Activated CD8-positive, alpha-beta memory T cell treated with anti-CD3 and anti-CD28 coated beads, Interleukin-2, amount 50 U/mL, for 1 hour (primary cell): ENCODE results near the gene MTRFR.
A peak's percentile ranks its signal among the peaks of the same experiment; 100 is the strongest.

Experiments
- DNase-seq: peaks from one replicate; pipeline ENCODE4 v3.0.0-alpha.2; 2020; ENCODE audit errors: extremely low read depth

MTRFR gene

GRCh38 chr12:123270214-123271000, 37.2 kb downstream of the MTRFR start:
- DNase-seq, result no peak

GRCh38 chr12:123271001-123271668, 37.9 kb downstream of the MTRFR start:
- DNase-seq, result peak; percentile 18

- no peak for DNase-seq
Measured at GRCh38 chr12:123273166-123273565, 39.9 kb downstream of the MTRFR start.

- DNase-seq, result no peak
Measured at GRCh38 chr12:123278101-123278627, 44.9 kb downstream of the MTRFR start.

- DNase-seq, result no peak
Measured at GRCh38 chr12:123280971-123281370, 47.7 kb downstream of the MTRFR start.

GRCh38 chr12:123282111-123282510, 48.9 kb downstream of the MTRFR start:
- DNase-seq, result no peak

GRCh38 chr12:123283461-123283860, 50.2 kb downstream of the MTRFR start:
- DNase-seq, result no peak

GRCh38 chr12:123284669-123285068, 51.4 kb downstream of the MTRFR start:
- no peak for DNase-seq

GRCh38 chr12:123286652-123287373, 53.6 kb downstream of the MTRFR start:
- DNase-seq, result no peak

GRCh38 chr12:123288751-123289346, 55.6 kb downstream of the MTRFR start:
- no peak for DNase-seq

- no peak for DNase-seq
Measured at GRCh38 chr12:123289911-123290310, 56.7 kb downstream of the MTRFR start.

GRCh38 chr12:123293178-123293760, 60.0 kb downstream of the MTRFR start:
- no peak for DNase-seq

- DNase-seq, result no peak
Measured at GRCh38 chr12:123305136-123305535, 71.9 kb downstream of the MTRFR start.

- no peak for DNase-seq
Measured at GRCh38 chr12:123306200-123306599, 73.0 kb downstream of the MTRFR start.
